HepG2 (cell line): ENCODE data around the gene PPP2R5D. TPM values are rescaled to one million over a fixed set of nuclear protein-coding genes. Genes with fewer than 3 reads are reported as not detected.

Experiments
- ARID4A ChIP-seq: sonication (generic); formaldehyde crosslinking; IDR thresholded peaks from 2 replicates; pipeline ENCODE4 v1.5.0; 2020; ENCODE audit warnings: mild to moderate bottlenecking, missing genetic modification reagents, borderline replicate concordance
- ARID5B ChIP-seq: IDR thresholded peaks from 2 replicates; pipeline ENCODE4 v1.4.0; 2020; ENCODE audit warnings: mild to moderate bottlenecking, missing genetic modification reagents
- ATF3 ChIP-seq: sonication (generic); formaldehyde crosslinking; IDR thresholded peaks from 2 replicates; pipeline ENCODE4 v1.4.0; 2020; ENCODE audit warnings: missing genetic modification reagents
- GMEB1 ChIP-seq: sonication (generic); formaldehyde crosslinking; IDR thresholded peaks from 2 replicates; pipeline ENCODE4 v1.5.1; 2020; ENCODE audit warnings: missing genetic modification reagents, mild to moderate bottlenecking, borderline replicate concordance
- HOXA7 ChIP-seq: sonication (generic); formaldehyde crosslinking; IDR thresholded peaks from 2 replicates; pipeline ENCODE4 v1.8.1; 2022; ENCODE audit warnings: mild to moderate bottlenecking, missing genetic modification reagents, moderate library complexity
- KLF12 ChIP-seq: sonication (generic); formaldehyde crosslinking; IDR thresholded peaks from 2 replicates; pipeline ENCODE4 v1.4.0; 2020; ENCODE audit warnings: missing genetic modification reagents, borderline replicate concordance
- RFX5 ChIP-seq: IDR thresholded peaks from 2 replicates; pipeline ENCODE4 v1.6.1; 2011; ENCODE audit warnings: low read depth, low read length, improper control_type of control experiment
- SMARCE1 ChIP-seq: fragments of 450-650 bp; IDR thresholded peaks from 2 replicates; pipeline ENCODE4 v1.6.1; 2017; ENCODE audit warnings: borderline replicate concordance
- SMC3 ChIP-seq: IDR thresholded peaks from 2 replicates; pipeline ENCODE4 v1.6.1; 2011; ENCODE audit warnings: low read length, improper control_type of control experiment
- SRSF1 ChIP-seq: fragments of 200-400 bp; formaldehyde crosslinking; optimal IDR thresholded peaks from 2 replicates; pipeline ENCODE3; 2017; ENCODE audit warnings: mild to moderate bottlenecking, low read depth, low read length, moderate library complexity
- TEAD2 ChIP-seq: sonication (generic); formaldehyde crosslinking; IDR thresholded peaks from 2 replicates; pipeline ENCODE4 v1.9.0; 2021; ENCODE audit warnings: missing genetic modification reagents
- ZNF143 ChIP-seq: sonication (generic); formaldehyde crosslinking; IDR thresholded peaks from 2 replicates; pipeline ENCODE4 v1.4.0; 2020; ENCODE audit warnings: missing genetic modification reagents
- ZNF562 ChIP-seq: sonication (generic); formaldehyde crosslinking; IDR thresholded peaks from 2 replicates; pipeline ENCODE4 v1.8.0; 2022; ENCODE audit warnings: missing genetic modification reagents, borderline replicate concordance
- ZNF629 ChIP-seq: sonication (generic); formaldehyde crosslinking; conservative IDR thresholded peaks from 2 replicates; pipeline ENCODE4 v1.5.0; 2020; ENCODE audit warnings: missing genetic modification reagents
- ZNF772 ChIP-seq: sonication (generic); formaldehyde crosslinking; IDR thresholded peaks from 2 replicates; pipeline ENCODE4 v1.5.0; 2020; ENCODE audit warnings: mild to moderate bottlenecking, missing genetic modification reagents
- ZNF816 ChIP-seq: sonication (generic); formaldehyde crosslinking; IDR thresholded peaks from 2 replicates; pipeline ENCODE4 v1.8.0; 2022; ENCODE audit warnings: missing genetic modification reagents, mild to moderate bottlenecking, borderline replicate concordance
- polyA plus RNA-seq, 8 experiments: library from polyadenylated mRNA; depleted of rRNA in 3 of 8; stranded (reverse) in 7 of 8; unstranded in 1 of 8; fragments of >200 nt; fragmentation: Illumina TruSeq in 4 of 8; extraction: Trizol in 4 of 8; gene quantifications; 2 replicates each; pipeline versions ENCODE4 v1.2.1 to v1.2.3, GENCODE V29; 2011 to 2016; ENCODE audit warnings: low read depth in 4 of 8, missing spikeins in 1 of 8, mixed read lengths in 1 of 8; ENCODE audit not compliant: insufficient read depth in 1 of 8
- total RNA-seq, 5 experiments: library from RNA; depleted of rRNA; stranded (reverse); fragments of >200 nt; fragmentation: Illumina TruSeq; extraction: Trizol; gene quantifications; 2 replicates each; pipeline ENCODE4 v1.2.3, GENCODE V29; 2016; ENCODE audit warnings: low read depth in 1 of 5

PPP2R5D gene
- total and polyA plus RNA-seq, 2 of the 13 experiments (the other 11 are each of a cell fraction or from before 2014, with no cell fraction given) = 53.7 to 60.4 TPM

- TF ChIP-seq ARID4A (CRISPR knock-in tag) (peak; percentile 89), ZNF562 (CRISPR knock-in tag) (no peak), SRSF1 (no peak), ZNF816 (CRISPR knock-in tag) (no peak), GMEB1 (CRISPR knock-in tag) (peak; percentile 91), HOXA7 (CRISPR knock-in tag) (no peak), ZNF143 (CRISPR knock-in tag) (peak; percentile 34), SMC3 (no peak), TEAD2 (peak; percentile 13; the same call in 1 of the 2 replicates), ATF3 (CRISPR knock-in tag) (0 out of 2 replicates have a peak, but pooled peaks have one; percentile 12), KLF12 (CRISPR knock-in tag) (no peak; the same call in 1 of the 2 replicates), RFX5 (peak; percentile 71), SMARCE1 (no peak), ZNF629 (CRISPR knock-in tag) (no peak), ZNF772 (CRISPR knock-in tag) (no peak; the same call in 1 of the 2 replicates), ARID5B (CRISPR knock-in tag) (no peak)
Measured at GRCh38 chr6:43059168-43060033, 75.0 kb downstream of the PPP2R5D start, which contains the start of the genes KLC4 and MRPL2 (continued).
